SK-N-SH treated with all-trans-retinoic acid at 6 μM for 48 hours (cell line): Measurements from ENCODE around the gene ITCH.

Experiments
- ATAC-seq: fragments of 200-7000 bp; cut with Tn5 transposase; 3 replicates; pipeline ENCODE4 v1.9.1; 2020; ENCODE audit warnings: mild to moderate bottlenecking, moderate library complexity
- ARNTL ChIP-seq: fragments of 450-650 bp; formaldehyde crosslinking; IDR thresholded peaks from 2 replicates; pipeline ENCODE4 v1.5.0; 2020; ENCODE audit warnings: low read depth, mild to moderate bottlenecking, moderate library complexity, borderline replicate concordance
- CREB5 ChIP-seq: fragments of 250-450 bp; sonication (Bioruptor Pico); IDR thresholded peaks from 2 replicates; pipeline ENCODE4 v1.5.1; 2020; ENCODE audit warnings: low read depth, mild to moderate bottlenecking, moderate library complexity
- CSDC2 ChIP-seq: fragments of 250-450 bp; sonication (Bioruptor Pico); IDR thresholded peaks from 2 replicates; pipeline ENCODE4 v1.5.0; 2020; ENCODE audit warnings: mild to moderate bottlenecking, moderate library complexity
- ESRRG ChIP-seq: fragments of 250-450 bp; sonication (Bioruptor Pico); IDR thresholded peaks from 2 replicates; pipeline ENCODE4 v1.6.1; 2021; ENCODE audit warnings: mild to moderate bottlenecking
- GLIS3 ChIP-seq: fragments of 250-450 bp; sonication (Bioruptor Pico); IDR thresholded peaks from 2 replicates; pipeline ENCODE4 v1.5.0; 2020; ENCODE audit warnings: mild to moderate bottlenecking, moderate library complexity
- ISL1 ChIP-seq: fragments of 250-450 bp; sonication (Bioruptor Pico); IDR thresholded peaks from 2 replicates; pipeline ENCODE4 v2.1.2; 2022; ENCODE audit warnings: mild to moderate bottlenecking, moderate library complexity
- OSR1 ChIP-seq: fragments of 250-450 bp; sonication (Bioruptor Pico); IDR thresholded peaks from 2 replicates; pipeline ENCODE4 v1.8.0; 2022; ENCODE audit warnings: moderate library complexity, mild to moderate bottlenecking, inconsistent platforms
- PPARA ChIP-seq: fragments of 250-450 bp; sonication (Bioruptor Pico); IDR thresholded peaks from 2 replicates; pipeline ENCODE4 v1.5.0; 2020; ENCODE audit warnings: mild to moderate bottlenecking, borderline replicate concordance
- RARB ChIP-seq: fragments of 250-450 bp; sonication (Bioruptor Pico); IDR thresholded peaks from 2 replicates; pipeline ENCODE4 v1.8.0; 2021; ENCODE audit warnings: mild to moderate bottlenecking, moderate library complexity
- SNAI2 ChIP-seq: fragments of 250-450 bp; sonication (Bioruptor Pico); IDR thresholded peaks from 2 replicates; pipeline ENCODE4 v1.5.0; 2020; ENCODE audit warnings: mild to moderate bottlenecking, moderate library complexity
- TCF4 ChIP-seq: fragments of 250-450 bp; sonication (Bioruptor Pico); IDR thresholded peaks from 2 replicates; pipeline ENCODE4 v1.8.0; 2021; ENCODE audit warnings: mild to moderate bottlenecking, moderate library complexity, borderline replicate concordance
- TOX ChIP-seq: fragments of 250-450 bp; sonication (Bioruptor Pico); IDR thresholded peaks from 2 replicates; pipeline ENCODE4 v1.8.0; 2021; ENCODE audit warnings: mild to moderate bottlenecking, moderate library complexity, borderline replicate concordance
- ZC3H10 ChIP-seq: fragments of 250-450 bp; sonication (Bioruptor Pico); IDR thresholded peaks from 2 replicates; pipeline ENCODE4 v1.5.1; 2021; ENCODE audit warnings: mild to moderate bottlenecking, moderate library complexity
- ZFP3 ChIP-seq: fragments of 250-450 bp; sonication (Bioruptor Pico); IDR thresholded peaks from 2 replicates; pipeline ENCODE4 v1.5.0; 2020; ENCODE audit warnings: mild to moderate bottlenecking, moderate library complexity
- ZFP30 ChIP-seq: fragments of 450-650 bp; formaldehyde crosslinking; IDR thresholded peaks from 2 replicates; pipeline ENCODE4 v1.5.0; 2022; ENCODE audit warnings: mild to moderate bottlenecking, moderate library complexity
- ZNF565 ChIP-seq: fragments of 450-650 bp; formaldehyde crosslinking; conservative IDR thresholded peaks from 2 replicates; pipeline ENCODE4 v1.5.0; 2020; ENCODE audit warnings: low read depth, mild to moderate bottlenecking, moderate library complexity
- ZNF8 ChIP-seq: fragments of 450-650 bp; formaldehyde crosslinking; IDR thresholded peaks from 2 replicates; pipeline ENCODE4 v1.5.0; 2020; ENCODE audit warnings: mild to moderate bottlenecking, moderate library complexity
- TF ChIP-seq, protein P1 (sequence below): fragments of 250-450 bp; sonication (Bioruptor Pico); IDR thresholded peaks from 2 replicates; pipeline ENCODE4 v1.5.0; 2020; ENCODE audit warnings: mild to moderate bottlenecking, moderate library complexity
- TF ChIP-seq, protein P2 (sequence below): fragments of 250-450 bp; sonication (Bioruptor Pico); IDR thresholded peaks from 2 replicates; pipeline ENCODE4 v1.8.0; 2020; ENCODE audit warnings: mild to moderate bottlenecking, moderate library complexity, borderline replicate concordance
- TF ChIP-seq, protein P3 (sequence below): fragments of 250-450 bp; sonication (Bioruptor Pico); IDR thresholded peaks from 2 replicates; pipeline ENCODE4 v1.5.1; 2021; ENCODE audit warnings: mild to moderate bottlenecking, moderate library complexity

Gene ITCH

GRCh38 chr20:34522969-34523871, 160.1 kb downstream of the ITCH start (continued):
- TF ChIP-seq, protein P1, sequence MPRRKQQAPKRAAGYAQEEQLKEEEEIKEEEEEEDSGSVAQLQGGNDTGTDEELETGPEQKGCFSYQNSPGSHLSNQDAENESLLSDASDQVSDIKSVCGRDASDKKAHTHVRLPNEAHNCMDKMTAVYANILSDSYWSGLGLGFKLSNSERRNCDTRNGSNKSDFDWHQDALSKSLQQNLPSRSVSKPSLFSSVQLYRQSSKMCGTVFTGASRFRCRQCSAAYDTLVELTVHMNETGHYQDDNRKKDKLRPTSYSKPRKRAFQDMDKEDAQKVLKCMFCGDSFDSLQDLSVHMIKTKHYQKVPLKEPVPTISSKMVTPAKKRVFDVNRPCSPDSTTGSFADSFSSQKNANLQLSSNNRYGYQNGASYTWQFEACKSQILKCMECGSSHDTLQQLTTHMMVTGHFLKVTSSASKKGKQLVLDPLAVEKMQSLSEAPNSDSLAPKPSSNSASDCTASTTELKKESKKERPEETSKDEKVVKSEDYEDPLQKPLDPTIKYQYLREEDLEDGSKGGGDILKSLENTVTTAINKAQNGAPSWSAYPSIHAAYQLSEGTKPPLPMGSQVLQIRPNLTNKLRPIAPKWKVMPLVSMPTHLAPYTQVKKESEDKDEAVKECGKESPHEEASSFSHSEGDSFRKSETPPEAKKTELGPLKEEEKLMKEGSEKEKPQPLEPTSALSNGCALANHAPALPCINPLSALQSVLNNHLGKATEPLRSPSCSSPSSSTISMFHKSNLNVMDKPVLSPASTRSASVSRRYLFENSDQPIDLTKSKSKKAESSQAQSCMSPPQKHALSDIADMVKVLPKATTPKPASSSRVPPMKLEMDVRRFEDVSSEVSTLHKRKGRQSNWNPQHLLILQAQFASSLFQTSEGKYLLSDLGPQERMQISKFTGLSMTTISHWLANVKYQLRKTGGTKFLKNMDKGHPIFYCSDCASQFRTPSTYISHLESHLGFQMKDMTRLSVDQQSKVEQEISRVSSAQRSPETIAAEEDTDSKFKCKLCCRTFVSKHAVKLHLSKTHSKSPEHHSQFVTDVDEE (CRISPR knock-in tag): no peak
- TF ChIP-seq SNAI2 (CRISPR knock-in tag): no peak
- TF ChIP-seq ZNF8 (CRISPR knock-in tag): no peak
- no peak for TF ChIP-seq ESRRG
- TF ChIP-seq ZC3H10 (CRISPR knock-in tag): no peak
- TF ChIP-seq ZFP30 (CRISPR knock-in tag): no peak
- TF ChIP-seq TOX (CRISPR knock-in tag): no peak
- TF ChIP-seq TCF4 (CRISPR knock-in tag): no peak
- TF ChIP-seq RARB (CRISPR knock-in tag): no peak
- TF ChIP-seq GLIS3 (CRISPR knock-in tag): no peak
- TF ChIP-seq ZFP3 (CRISPR knock-in tag): no peak
- no peak for TF ChIP-seq OSR1

GRCh38 chr20:34524426-34524825, 161.4 kb downstream of the ITCH start:
- no peak for TF ChIP-seq ARNTL
- TF ChIP-seq CREB5 (CRISPR knock-in tag): no peak
- no peak for TF ChIP-seq ZNF565
- TF ChIP-seq CSDC2 (CRISPR knock-in tag): no peak

DNA sequence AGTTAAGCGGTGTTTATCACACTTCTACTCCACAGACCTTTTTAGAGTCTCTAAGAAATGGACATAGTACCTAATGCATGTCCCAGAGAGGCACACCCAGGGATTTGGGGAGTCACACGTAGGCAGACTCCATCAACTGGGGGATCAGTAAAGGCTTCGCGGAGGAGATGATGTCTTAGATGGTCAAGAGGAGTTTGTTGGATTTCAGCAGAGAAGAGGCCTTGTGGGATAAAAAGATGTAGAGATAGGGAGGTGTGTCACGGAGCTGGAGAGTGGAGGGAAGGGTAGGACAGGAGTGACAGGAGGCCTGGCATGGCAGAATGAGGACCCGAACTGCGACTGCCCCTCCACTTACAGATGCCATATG, 162.3 kb downstream of the ITCH start:
- TF ChIP-seq ZFP3 (CRISPR knock-in tag) (no peak), RARB (CRISPR knock-in tag) (no peak), PPARA (CRISPR knock-in tag) (no peak)
- ATAC-seq: no peak; the same call in 2 of the 3 replicates

More at GRCh38 chr20:34524426-34524825, 161.4 kb downstream of the ITCH start:
- ATAC-seq: no peak

GRCh38 chr20:34525709-34526416, 162.8 kb downstream of the ITCH start:
- ATAC-seq: peak; percentile 94
- no peak for TF ChIP-seq GLIS3 (CRISPR knock-in tag)
- TF ChIP-seq CSDC2 (CRISPR knock-in tag): no peak
- no peak for TF ChIP-seq SNAI2 (CRISPR knock-in tag)
- TF ChIP-seq CREB5 (CRISPR knock-in tag): no peak
- TF ChIP-seq ARNTL: no peak
- TF ChIP-seq, protein P2, sequence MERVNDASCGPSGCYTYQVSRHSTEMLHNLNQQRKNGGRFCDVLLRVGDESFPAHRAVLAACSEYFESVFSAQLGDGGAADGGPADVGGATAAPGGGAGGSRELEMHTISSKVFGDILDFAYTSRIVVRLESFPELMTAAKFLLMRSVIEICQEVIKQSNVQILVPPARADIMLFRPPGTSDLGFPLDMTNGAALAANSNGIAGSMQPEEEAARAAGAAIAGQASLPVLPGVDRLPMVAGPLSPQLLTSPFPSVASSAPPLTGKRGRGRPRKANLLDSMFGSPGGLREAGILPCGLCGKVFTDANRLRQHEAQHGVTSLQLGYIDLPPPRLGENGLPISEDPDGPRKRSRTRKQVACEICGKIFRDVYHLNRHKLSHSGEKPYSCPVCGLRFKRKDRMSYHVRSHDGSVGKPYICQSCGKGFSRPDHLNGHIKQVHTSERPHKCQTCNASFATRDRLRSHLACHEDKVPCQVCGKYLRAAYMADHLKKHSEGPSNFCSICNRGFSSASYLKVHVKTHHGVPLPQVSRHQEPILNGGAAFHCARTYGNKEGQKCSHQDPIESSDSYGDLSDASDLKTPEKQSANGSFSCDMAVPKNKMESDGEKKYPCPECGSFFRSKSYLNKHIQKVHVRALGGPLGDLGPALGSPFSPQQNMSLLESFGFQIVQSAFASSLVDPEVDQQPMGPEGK (CRISPR knock-in tag): no peak
- TF ChIP-seq, protein P3, sequence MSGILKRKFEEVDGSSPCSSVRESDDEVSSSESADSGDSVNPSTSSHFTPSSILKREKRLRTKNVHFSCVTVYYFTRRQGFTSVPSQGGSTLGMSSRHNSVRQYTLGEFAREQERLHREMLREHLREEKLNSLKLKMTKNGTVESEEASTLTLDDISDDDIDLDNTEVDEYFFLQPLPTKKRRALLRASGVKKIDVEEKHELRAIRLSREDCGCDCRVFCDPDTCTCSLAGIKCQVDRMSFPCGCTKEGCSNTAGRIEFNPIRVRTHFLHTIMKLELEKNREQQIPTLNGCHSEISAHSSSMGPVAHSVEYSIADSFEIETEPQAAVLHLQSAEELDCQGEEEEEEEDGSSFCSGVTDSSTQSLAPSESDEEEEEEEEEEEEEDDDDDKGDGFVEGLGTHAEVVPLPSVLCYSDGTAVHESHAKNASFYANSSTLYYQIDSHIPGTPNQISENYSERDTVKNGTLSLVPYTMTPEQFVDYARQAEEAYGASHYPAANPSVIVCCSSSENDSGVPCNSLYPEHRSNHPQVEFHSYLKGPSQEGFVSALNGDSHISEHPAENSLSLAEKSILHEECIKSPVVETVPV (CRISPR knock-in tag): no peak
- TF ChIP-seq RARB (CRISPR knock-in tag): no peak
- TF ChIP-seq ISL1 (CRISPR knock-in tag): no peak
- no peak for TF ChIP-seq ZFP30 (CRISPR knock-in tag)
